Putamen (tissue), 1 donor: ENCODE results near the gene TRAPPC1.

Experiments used
- DNase-seq: peaks from one replicate; pipeline ENCODE4 v3.0.0-alpha.2; 2016; ENCODE audit warnings: low spot score

Gene TRAPPC1

DNA sequence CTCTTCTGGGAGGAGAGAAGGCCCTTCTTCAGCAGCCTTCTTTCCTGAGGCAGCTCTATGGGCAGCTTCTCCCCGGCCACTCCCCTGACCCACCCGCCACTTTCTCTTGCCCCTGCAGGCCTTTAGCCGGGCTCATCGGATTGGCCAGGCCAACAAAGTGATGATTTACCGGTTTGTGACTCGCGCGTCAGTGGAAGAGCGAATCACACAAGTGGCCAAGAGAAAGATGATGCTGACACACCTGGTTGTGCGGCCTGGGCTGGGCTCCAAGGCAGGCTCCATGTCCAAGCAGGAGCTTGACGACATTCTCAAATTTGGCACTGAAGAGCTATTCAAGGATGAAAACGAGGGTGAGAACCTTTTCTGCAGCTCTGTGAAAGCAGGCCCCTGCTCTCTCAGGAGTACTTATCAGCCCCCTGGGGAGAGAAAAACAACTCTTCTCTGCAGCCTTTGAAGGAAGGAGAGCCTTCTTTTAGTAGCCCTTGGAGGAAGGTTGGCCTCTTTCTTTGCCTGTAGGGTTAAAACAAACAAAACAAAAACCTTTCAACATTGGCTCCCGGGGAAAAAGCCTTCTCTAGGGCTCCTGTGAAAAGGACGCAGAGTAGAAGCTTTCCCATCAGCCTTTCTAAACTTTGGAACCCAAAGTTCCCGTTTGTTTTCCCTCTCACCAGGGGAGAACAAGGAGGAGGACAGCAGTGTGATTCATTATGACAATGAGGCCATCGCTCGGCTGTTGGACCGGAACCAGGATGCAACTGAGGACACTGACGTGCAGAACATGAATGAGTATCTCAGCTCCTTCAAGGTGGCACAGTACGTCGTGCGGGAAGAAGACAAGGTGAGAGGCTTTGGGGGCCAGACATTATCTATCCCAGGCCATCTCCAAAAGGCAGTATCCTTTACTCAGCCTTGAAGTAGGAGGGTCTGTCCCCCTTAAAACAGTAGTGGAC, 28.3 kb downstream of the TRAPPC1 start:
- DNase-seq: no peak

- DNase-seq: no peak
Observed at GRCh38 chr17:7897773-7898172, 34.0 kb downstream of the TRAPPC1 start.

DNA sequence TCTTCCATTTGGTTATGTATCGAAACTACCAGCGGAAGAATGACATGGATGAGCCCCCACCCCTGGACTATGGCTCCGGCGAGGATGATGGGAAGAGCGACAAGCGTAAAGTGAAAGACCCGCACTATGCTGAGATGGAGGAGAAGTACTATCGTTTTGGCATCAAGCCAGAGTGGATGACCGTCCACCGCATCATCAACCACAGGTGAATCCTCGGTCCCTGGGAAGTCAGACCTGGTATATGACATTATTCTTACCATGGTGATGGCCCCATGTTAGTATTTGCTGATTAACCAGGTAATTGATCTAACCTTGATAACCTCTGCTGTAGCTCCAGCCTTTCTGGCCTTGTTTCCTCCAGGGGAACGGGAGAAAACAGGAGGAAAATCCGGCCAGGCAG, 34.7 kb downstream of the TRAPPC1 start:
- no peak for DNase-seq

- DNase-seq: no peak
Observed at GRCh38 chr17:7894866-7895265, 36.9 kb downstream of the TRAPPC1 start.

DNA sequence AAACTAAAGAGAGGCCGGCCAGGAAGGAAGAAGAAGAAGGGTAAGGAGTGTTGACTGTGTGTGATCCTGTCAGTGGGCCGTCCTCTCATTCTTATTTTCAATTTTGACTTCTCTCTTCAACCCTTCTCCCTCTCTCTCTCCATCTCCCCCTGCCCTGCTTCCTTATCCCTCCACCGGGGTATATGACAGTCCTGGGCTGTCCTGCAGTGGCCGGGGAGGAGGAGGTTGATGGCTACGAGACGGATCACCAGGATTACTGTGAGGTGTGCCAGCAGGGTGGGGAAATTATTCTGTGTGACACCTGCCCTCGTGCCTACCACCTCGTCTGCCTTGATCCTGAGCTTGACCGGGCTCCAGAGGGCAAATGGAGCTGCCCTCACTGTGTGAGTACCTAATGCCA, 37.5 kb downstream of the TRAPPC1 start:
- no peak for DNase-seq

- no peak for DNase-seq
Observed at GRCh38 chr17:7893187-7893880, 38.4 kb downstream of the TRAPPC1 start.

GRCh38 chr17:7889166-7889955, 42.4 kb downstream of the TRAPPC1 start:
- peak; percentile 97 for DNase-seq

GRCh38 chr17:7888184-7888920, 43.4 kb downstream of the TRAPPC1 start, which contains the start of gene CHD3:
Gene CHD3, plus strand, starts transcription at chr17:7888789. Its CDS starts 212 bp downstream, at chr17:7889001.
- no peak for DNase-seq

- peak; percentile 94 for DNase-seq
Observed at GRCh38 chr17:7887482-7888183, 44.1 kb downstream of the TRAPPC1 start.

DNA sequence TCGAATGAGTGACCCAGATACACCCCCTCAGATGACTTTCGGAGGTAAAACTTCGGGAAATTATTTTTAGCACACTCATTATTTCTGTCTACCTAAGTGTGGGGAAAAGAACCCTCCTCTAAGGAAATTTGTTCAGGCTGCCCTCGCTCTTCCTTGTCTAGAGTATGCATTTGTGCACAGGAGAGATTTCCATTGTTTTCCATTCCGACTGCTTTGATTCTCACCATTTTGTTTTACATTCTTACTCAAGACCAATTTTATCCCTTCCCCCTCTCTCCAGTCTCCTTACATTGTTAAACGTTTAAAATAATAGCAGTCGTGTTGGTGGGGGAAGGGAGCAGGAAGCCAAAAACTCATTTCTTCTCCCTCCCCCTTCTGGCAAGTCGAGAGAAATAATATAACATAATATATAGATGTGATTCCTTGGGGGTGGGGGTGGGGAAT, 44.7 kb downstream of the TRAPPC1 start:
- DNase-seq: peak; percentile 43

GRCh38 chr17:7886227-7887037, 45.3 kb downstream of the TRAPPC1 start:
- no peak for DNase-seq

- no peak for DNase-seq
Observed at GRCh38 chr17:7885367-7886226, 46.1 kb downstream of the TRAPPC1 start.

DNA sequence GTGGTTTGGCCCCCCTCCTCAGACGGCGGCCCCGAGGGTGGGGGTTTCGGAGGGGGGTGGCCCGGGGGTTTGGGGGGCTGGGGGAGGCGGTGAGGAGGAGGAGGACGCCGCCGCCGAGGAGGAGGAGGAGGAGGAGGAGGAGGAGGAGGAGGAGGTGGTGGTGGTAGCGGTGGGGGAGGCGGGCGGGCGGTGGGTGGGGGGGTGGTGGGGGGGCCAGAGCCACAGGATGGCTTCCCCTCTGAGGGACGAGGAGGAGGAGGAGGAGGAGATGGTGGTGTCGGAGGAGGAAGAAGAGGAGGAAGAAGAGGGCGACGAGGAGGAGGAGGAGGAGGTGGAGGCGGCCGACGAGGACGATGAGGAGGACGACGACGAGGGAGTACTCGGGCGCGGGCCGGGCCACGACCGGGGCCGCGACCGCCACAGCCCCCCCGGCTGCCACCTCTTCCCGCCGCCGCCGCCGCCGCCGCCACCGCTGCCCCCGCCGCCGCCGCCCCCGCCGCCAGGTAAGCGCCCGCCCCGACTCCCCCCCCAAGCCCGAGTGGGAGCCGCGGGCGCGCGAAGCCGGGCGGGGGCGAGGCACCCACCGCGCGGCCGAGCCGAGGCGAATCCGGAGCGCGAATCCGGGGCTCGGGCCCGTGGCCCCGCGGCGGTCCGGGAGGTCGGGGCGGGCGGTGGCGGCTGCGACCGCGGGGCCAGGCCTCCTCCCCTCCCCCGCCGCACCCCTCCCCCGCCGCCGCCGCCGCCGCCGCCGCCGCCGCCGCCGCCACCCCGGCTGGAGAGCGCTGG, 47.0 kb downstream of the TRAPPC1 start:
- no peak for DNase-seq

DNA sequence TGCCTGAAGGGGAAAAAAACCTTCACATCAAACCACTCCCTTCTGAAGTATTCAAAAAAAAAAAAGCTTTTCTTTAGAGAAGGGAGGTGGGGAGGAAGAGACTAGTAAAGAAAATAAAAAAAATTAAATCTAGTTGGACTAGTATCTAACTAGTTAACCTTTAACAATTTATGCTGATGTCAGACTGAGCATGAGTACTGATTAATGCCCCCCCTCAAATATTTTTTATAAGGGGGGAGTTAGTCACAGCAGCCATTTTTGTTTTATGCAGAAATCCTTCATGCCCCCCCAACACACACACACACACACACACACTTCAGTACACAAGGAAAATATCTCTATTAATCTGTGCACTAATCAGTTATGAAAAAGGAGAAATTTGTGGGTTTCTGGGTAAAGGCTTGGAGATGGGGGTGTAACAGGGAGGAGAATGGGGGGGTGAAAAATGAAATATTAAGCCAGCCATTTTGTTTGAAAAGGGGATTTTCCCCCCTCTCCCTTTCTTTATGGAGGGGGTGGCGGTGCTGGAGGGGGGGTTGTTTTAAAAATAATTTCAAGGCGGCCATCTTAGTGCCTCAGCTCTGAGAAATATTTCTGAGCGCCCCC, 47.9 kb downstream of the TRAPPC1 start:
- DNase-seq: no peak

DNA sequence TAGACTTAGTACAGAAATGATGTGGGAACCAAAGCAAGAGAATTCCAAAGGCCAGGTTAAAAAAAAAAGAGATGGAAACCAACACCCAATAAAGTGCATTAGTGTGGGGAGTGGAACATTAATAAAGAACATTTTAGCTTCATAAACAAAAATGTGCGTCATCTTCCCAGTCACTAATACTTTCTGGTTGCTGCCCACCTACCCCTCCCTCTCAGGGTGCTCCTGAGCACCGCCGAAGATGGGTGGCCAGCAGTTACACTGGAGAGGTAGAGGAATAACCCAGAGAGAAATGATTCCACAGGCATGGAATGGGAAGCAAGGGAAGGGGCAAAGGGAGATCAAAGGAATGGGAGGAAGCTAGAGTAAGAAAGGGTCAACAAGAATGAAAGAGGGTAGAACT, 49.1 kb downstream of the TRAPPC1 start:
- no peak for DNase-seq

- no peak for DNase-seq
Observed at GRCh38 chr17:7882068-7882467, 49.7 kb downstream of the TRAPPC1 start.

GRCh38 chr17:7881276-7882054, 50.3 kb downstream of the TRAPPC1 start:
- DNase-seq: no peak
